GM23248 (cell line): Measurements from ENCODE around the gene SH3GL1.

Experiments used
- EZH2 ChIP-seq: fragments of 200-600 bp; sonication (generic); IDR thresholded peaks from 2 replicates; pipeline ENCODE4 v1.6.1; 2018; ENCODE audit warnings: antibody characterized with exemption, mild to moderate bottlenecking; ENCODE audit not compliant: insufficient read depth, poor library complexity, severe bottlenecking
- EZH2phosphoT487 ChIP-seq: fragments of 200-600 bp; sonication (generic); IDR thresholded peaks from 2 replicates; pipeline ENCODE4 v1.6.1; 2018; ENCODE audit warnings: antibody characterized with exemption, moderate library complexity, mild to moderate bottlenecking, low read depth; ENCODE audit not compliant: insufficient read depth

DNA sequence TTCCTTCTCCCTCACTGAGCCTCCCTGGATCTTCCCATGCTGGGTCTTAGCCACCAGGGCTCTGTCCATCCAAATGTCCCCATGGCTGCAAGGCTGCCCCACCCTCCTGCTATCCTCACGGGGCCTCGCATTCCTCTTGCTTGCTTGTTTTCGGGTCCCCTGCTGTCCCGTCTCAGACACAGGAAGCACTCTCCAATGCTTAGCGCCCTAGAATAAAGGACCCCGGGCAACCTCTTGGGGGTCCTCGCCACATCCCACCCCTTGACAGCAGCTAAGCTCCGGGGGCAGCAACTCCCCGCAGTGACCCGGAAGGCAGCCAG, 23.7 kb downstream of the SH3GL1 start:
- TF ChIP-seq EZH2 = no peak
- TF ChIP-seq EZH2phosphoT487 = no peak
